Fibroblast of lung (primary cell): Measurements from ENCODE around the gene CSRNP3.

Experiments used
- CTCF ChIP-seq, 2 donors: IDR thresholded peaks in 1 of 2; conservative IDR thresholded peaks in 1 of 2; 1 replicate in 1 of 2; 2 replicates in 1 of 2; pipeline ENCODE4 v1.5.1; 2011 to 2012; ENCODE audit warnings: low read length in 2 of 2, control low read depth in 1 of 2, inconsistent platforms in 1 of 2, low read depth in 1 of 2, mild to moderate bottlenecking in 1 of 2
- EZH2 ChIP-seq: IDR thresholded peaks from 2 replicates; pipeline ENCODE4 v1.5.1; 2012; ENCODE audit warnings: low read length, control low read depth, mild to moderate bottlenecking; ENCODE audit errors: missing control alignments

GRCh38 chr2:165522719-165523118, 53.2 kb downstream of the CSRNP3 start:
- no peak for TF ChIP-seq CTCF (conservative IDR thresholded peaks at IDR 0.05 in 1 of 2, IDR thresholded peaks at IDR 0.05 in 1 of 2; ENCODE audit: low read depth in 1 of 2, low read length in 2 of 2)
- no peak for TF ChIP-seq EZH2
